ENCODE measurements around the gene ADARB1.

The ADARB1 gene

DNA sequence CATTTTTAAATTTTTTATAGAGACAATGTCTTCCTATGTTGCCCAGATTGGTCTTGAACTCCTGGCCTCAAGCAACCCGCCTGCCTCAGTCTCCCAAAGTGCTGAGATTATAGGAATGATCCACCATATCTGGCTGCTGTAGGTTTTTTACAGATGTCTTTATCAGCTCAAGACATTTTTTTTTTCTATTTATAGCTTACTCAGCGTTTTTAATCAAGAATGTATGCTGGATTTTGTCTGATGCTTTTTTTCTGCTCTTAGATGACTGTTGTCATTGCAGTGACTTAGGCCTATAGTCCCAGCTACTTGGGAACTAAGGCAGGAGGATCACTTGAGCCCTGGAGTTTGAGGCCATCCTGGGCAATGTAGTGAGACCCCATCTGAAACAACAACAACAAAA lies 140.8 kb downstream of the ADARB1 start:
- DNase-seq, result no peak

DNA sequence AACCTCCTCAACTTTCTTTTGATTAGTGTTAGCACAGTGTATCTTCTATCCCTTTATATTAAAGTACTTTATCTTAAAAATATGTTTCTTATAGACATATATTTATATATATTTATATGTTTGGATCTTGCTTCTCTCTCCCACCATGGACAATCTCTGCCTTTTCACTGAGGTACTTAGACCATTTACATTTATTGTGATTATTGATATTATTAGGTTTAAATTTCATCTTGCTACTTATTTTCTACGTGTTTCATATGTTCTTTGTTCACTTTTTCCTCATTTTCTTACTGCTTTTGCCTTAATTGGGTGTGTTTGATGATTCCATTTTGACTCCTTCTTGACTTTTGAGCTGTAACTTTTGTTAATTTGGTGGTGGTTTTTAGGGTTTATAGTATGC lies 142.6 kb downstream of the ADARB1 start:
- no peak for DNase-seq

DNA sequence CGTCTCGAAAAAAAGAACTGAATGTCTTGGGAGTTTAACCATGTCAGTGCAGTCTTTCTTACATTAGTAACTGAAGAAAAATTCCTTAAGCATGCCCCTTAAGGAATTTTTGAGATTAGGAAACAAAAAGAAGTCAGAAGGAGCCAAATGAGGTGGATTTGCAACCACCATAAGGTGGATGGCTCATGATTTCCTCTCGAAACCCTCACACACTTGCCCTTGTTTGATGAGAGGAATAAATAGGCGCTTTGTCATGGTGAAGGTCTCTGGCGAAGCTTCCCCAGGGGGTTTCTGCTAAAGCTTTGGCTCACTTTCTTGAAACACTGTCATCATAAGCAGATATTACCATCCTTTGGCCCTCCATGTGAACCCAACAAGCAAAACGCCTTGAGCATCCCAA lies 145.1 kb downstream of the ADARB1 start:
- no peak for DNase-seq

DNA sequence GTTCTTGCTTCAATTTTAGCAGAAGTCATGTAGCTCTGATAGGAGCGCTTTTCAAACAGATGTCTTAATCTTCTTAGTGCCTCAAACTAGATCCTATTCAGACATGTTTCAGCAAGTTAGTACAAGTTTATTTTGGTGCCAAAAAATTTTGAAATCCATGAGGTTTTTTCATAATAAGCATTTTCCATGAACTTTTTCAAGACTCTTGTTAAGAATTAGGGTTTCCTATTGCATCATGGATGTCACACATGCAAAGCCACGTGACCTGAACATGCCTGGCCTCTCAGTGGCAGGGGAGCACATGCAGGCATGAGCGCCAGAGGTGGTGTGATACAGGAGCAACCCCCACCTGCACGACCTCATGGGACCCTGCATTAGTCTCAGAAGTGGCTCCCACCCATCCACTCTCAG lies 145.7 kb downstream of the ADARB1 start:
- no peak for DNase-seq

DNA sequence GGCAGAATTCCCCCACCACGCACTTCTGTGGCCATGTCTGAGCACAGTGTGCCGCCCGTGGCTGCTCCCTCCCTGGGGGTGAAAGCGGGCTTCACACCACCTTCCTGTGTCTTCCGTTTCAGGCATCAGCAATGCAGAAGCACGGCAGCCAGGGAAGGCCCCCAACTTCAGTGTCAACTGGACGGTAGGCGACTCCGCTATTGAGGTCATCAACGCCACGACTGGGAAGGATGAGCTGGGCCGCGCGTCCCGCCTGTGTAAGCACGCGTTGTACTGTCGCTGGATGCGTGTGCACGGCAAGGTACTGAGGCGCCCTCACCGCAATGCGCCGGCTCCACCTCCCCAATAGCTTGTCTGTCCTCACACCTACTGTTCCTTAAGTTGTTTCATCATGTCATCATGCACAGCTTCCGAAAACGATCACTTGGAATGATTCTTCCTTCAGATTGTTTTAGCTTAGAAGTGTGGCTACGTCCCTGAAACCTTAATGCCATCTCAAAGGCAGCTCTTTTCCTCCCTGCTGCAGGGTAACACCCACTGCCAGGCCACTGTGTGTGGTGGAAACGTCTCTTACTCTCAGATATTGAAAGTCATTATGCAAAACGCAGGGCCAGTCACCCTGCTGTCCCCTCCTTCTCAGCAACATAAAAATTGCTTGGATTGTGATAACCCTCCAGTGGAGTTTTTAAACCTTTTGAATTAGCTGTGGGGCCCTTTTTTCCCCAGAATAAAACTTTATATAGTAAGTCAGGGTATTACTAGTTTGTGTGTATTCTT lies 146.5 kb downstream of the ADARB1 start:
- no peak for DNase-seq

DNA sequence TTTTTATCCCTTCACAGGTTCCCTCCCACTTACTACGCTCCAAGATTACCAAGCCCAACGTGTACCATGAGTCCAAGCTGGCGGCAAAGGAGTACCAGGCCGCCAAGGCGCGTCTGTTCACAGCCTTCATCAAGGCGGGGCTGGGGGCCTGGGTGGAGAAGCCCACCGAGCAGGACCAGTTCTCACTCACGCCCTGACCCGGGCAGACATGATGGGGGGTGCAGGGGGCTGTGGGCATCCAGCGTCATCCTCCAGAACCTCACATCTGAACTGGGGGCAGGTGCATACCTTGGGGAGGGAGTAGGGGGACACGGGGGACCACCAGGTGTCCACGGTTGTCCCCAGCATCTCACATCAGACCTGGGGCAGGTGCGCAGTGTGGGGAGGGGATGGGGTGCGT lies 147.6 kb downstream of the ADARB1 start:
- DNase-seq, result no peak

DNA sequence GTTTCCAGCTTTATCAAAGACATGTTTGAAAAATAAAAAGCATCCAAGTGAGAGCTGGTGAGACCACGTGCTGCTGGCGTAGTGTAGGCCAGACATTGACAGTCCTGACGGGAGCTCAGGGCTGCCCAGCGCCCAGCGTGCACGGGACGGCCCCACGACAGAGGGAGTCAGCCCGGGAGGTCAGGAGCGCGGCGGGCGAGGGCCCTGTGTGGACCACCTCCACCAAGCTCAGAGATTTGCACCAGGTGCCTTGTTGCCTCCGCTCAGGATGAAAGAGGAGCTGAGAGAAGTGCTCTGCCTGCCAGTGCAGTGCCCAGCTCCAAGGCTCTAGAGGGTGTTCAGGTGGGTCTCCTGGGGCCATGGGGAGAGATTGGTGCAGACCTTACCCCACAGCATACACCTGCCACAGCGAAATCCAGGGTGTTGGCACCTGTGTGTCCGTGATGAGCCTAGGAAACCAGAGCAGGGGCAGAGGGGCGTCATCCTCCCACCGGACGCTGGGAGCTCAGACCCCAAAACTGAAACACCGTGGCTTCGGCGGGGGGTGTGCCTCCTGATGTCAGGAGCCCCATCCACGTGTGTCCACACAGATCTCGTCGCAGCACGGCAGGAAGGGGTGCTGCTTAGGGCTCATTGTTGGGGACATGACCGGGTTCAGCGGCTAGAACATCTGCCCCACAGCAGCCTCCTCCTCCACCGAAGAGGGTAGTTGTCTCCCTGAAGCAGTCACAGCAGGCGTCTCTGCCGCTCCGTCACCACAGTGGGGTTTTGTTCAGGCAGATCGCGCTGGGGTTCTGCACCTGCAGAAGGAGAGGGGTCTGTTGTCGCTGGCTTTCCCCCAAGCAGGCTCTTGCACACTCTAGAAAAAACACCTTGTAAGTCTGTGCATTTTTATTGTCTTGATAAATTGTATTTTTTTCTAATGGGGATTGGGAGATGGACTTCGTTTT lies 149.1 kb downstream of the ADARB1 start:
- DNase-seq, result no peak

DNA sequence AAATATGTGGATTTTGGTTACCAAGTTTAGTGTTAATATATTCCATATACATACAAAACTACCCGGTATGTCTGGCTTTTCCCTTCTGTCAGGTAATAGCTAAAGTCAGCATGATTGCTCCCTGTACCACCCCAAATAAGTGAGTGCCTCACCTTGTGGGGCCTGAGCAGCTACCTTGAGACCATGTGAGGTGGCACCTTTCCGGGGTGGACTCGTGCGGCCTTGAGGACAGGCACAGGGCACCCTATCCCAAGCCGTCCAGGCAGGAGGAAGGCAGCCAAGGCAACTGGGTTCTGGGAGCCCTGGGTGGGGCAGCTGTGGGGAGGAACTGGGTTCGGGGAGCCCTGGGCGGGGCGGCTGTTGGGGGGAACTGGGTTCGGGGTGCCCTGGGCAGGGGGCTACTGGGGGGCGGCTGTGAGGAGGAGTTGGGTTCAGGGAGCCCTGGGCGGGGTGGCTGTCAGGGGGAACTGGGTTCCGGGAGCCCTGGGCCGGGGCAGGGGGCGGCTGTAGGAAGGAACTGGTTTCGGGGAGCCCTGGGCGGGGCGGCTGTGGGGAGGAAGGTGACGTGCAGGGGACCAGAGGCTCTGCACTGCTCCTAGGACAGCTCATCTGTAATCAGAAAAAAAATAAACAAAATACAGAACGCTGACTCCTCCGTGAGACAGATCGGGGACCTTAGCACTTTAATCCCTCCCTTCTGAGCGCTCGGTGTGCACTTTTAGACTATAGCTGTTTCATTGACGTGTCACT lies 150.0 kb downstream of the ADARB1 start:
- no peak for DNase-seq

DNA sequence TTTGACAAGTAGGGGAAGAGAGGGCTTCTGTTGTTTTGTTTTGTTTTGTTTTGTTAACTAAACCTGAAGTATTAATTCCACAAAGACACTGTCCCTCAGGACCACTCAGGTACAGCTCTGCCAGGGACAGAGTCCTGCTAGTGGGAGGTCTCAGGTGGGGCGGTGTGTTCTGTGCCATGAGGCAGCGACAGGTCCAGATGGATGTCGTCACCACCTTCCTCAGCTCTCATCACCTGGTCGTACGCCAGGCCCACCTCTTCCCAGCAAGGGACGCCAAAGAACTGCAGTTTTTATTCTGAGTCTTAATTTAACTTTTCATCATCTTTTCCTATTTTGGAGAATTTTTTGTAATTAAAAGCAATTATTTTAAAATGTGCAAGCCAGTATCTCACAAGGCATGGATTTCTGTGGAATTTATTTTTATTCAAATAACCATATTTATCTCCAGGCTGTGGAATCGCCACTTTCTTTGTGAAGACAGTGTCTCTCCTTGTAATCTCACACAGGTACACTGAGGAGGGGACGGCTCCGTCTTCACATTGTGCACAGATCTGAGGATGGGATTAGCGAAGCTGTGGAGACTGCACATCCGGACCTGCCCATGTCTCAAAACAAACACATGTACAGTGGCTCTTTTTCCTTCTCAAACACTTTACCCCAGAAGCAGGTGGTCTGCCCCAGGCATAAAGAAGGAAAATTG lies 150.8 kb downstream of the ADARB1 start:
- DNase-seq, result no peak

DNA sequence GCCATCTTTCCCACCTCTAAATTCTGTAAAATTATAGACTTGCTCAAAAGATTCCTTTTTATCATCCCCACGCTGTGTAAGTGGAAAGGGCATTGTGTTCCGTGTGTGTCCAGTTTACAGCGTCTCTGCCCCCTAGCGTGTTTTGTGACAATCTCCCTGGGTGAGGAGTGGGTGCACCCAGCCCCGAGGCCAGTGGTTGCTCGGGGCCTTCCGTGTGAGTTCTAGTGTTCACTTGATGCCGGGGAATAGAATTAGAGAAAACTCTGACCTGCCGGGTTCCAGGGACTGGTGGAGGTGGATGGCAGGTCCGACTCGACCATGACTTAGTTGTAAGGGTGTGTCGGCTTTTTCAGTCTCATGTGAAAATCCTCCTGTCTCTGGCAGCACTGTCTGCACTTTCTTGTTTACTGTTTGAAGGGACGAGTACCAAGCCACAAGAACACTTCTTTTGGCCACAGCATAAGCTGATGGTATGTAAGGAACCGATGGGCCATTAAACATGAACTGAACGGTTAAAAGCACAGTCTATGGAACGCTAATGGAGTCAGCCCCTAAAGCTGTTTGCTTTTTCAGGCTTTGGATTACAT lies 151.5 kb downstream of the ADARB1 start:
- DNase-seq, result no peak

DNA sequence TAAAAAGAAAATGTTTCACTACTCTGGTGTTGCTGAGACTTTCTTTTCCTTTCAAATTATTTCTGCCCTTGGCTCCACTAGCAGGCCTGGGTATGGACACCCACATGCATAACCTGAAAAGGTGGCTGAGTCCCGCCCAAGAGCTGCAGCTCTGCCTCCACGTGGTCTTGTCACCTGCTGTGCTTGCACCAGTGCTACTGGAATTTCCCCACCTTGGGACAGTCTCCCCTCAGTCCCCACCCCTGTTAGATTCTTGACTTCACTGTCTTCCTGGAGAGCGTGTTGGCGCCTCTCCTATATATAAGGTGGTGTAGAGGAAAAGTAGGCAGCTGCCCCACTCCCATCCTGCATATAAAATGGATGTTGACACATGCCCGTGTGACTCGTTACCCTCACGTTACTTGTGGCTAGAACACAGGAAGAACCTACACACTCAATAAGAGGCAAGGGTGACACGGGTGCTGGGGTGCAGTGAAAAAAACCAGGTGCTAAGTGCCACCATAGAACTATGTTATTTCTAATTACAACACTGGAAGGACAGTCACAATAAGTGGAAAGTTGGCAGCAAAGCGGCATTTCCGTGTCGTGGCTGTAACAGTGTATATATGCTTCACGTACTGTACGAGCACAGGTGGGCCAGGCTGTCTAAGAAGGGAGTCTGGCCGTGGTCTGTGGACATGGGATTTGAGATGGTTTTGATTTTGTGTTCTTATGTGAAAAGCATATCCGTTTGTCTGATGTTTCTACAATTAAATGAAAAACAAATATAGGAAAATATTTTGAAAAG lies 152.4 kb downstream of the ADARB1 start:
- DNase-seq, result no peak

DNA sequence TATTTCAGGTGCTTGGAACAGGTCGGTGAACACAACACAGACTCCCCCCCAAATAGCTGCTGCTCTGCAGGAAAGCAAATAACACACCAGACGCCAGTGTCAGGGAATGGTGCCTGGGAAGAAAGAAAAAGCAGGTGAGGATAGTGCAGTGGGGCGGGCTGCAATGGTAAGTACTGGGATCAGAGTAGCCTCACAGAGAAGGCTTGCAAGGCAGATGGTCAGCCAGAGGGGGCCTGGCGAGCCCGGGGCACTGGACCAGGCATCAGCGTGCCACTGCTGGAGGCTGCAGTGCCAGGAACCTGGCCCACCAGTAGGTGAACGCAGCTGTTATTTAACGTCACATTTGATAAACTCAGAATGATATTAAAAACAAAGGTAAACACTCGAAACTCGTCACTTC lies 153.4 kb downstream of the ADARB1 start:
- no peak for DNase-seq

DNA sequence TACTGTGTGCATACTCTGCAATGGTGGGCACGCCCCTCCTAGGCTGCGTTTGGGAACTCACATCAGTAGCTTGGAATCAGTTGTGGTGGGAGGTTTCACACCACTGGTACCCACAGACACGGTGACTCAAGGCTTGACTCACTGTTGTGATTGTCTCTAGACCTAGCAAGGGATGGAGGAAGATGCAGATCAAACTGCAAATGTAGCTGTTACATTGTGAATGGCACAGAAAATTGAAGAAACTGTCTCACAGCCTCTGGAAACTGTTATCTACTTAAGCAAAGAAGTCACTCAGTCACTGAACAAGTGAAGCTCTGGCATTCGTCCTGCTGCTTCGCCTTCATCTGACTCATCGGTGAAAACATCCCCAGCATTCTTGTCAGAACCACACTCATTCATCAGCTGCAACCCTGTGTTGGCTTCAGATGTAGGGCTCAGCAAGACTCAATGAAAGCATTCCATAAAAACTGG lies 153.8 kb downstream of the ADARB1 start:
- DNase-seq, result no peak

DNA sequence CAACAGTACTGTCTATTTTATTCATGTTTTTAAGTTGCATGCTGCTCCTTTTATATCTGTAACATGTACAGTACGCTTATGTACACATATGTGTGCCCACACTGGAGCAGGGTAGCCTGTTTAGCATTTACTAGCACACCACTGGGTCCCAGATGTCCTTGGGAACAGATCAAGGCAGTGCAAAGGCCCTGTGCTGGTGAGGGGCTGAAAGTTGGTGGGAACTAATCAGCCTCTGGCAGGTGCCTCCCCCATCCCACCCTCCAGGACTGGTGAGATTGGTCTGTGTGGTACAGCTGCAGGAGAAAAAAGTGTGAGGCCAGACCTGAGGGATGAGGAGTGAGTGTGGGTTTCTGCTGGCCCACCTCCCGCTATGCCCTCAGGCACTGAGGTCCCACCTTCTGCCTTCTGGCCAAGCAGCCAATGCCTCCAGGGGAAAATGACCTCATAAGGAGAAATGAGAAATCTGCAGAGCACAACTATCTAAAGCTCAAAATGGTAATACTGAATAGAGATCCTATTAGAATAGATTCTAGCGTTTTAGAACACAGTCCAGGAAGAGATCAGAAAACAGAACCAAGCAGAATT lies 154.4 kb downstream of the ADARB1 start:
- no peak for DNase-seq

DNA sequence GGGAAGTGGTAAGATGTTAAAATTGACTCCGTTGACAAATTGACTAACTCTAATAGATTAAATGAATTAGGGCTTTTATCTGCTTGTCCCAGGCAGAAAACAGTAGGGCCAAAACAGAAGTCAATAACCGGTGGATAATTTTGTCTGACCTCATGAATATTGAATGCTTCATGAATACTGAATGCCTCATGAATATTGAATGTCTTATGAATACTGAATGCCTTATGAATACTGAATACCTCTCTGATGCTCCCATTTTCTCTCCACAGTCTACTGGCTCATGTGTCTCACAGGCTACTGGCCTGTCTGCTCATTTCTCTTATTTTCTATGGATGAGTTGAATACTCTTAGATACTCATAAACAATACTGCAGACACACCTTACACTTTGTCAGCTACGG lies 157.3 kb downstream of the ADARB1 start:
- no peak for DNase-seq

DNA sequence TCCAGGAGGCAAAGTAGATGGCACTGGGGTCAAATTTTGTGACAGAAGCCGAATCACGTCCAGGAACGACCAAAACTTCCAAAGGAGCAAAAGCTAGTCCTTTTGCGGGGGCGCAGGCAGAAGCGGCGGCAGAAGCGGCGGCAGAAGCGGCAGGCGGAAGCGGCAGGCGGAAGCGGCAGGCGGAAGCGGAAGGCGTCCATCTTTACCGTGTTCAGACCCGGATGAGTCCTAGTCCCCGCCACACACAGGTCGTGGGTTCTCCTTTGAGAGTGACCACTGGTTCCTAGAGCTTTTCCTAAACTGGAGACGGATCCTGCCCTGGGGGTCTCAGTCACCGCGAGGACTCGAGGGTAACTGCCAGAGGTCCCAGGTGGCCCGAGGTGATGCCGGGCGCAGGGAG lies 159.7 kb downstream of the ADARB1 start:
- DNase-seq, result no peak

DNA sequence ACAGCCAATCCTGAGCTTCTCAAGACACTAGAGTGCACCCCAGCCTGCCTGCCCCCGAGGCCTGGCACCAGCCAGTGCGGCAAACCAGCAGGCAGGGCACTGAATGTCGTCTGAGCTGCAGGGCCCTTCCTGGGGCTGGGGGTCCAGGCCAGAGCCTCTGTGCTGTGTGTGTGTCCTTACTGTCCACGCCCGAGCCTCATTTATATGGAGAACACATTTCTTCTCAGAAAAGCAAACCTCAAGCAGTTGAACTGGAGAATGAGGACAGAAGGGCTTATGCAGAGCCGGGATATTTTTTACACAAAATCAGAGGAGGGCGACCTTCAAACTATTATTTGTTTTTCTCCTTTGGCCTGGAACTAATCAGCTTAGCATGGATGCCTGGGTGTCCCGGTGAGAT lies 160.6 kb downstream of the ADARB1 start:
- DNase-seq, result no peak

DNA sequence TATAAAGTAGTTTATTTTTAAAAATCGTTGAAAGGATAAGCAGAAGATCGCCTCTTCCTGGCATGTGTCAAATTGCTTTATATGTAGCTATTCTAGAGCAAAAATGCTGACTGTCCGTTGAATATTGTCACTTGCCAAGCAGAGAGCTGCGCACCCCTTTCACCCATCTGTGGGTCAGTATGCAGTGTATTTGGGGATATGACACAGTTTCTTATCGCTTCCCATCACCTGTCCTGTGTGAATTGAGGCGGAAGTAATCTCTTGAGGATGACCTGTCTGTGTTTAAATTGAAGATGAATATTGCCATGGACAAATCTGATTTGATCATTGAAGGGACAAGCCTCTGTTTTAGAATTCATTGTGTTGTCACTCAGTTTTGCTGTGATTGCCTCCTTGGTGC lies 161.1 kb downstream of the ADARB1 start:
- DNase-seq, result no peak

DNA sequence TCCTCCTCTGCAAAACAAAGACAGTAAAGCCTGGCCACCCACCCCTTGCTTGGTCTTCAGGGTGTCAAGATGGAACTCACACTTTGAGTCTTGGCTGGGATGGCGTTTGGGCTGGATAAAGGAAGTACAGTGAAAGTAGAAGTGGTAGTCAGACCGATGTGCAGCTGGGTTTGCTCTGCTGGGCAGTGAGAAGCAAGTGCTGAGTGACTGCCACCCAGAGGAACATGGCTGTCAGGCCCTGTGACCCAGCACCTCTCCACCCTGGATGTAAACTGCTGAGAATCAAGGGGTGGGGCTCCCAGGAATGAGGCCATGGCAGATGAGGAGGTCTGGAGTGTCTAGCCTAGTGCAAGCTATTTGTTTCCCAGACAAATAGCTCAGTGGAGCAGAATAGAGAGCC lies 162.1 kb downstream of the ADARB1 start:
- no peak for DNase-seq

DNA sequence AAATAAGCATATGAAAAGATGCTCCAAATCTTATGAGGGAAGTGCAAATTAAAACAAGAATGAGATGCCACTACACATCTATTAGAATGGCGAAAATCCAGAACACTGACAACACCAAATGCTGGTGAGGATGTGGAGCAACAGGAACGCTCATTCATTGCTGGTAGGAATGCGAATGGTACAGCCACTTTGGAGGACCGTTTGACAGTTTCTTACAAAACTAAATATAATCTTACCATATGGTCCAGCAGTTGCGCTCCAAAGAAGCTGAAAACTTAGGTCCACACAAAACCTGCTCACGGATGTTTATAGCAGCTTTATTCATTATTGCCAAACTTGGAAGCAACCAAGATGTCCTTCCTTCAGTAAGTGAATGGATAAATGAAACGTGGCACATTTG lies 163.0 kb downstream of the ADARB1 start:
- DNase-seq, result no peak

DNA sequence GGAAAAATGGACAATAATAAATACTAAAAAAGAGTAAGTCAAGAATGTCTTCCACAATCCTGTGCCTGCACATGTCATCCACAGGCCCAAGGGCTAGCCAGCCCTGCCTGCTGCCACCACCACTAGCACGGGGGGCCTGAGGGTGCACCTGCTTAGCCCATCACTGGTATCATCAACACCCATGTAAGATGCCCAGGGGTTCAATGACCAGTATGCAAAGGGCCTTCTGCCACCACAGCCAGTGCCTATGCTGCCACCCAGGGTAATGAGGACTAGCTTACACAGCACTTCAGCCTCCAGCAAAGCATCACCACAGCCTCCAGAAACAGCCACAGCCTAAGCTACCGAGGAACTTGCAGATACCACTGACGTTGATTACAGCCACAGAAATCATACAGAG lies 167.0 kb downstream of the ADARB1 start:
- DNase-seq, result no peak

All from NCI-H2081 treated with DMSO at 0.1 percent for 48 hours (cell line).